Activated CD4-positive, alpha-beta T cell treated with anti-CD3 and anti-CD28 coated beads, Interleukin-2, amount 10 ng/mL, durations not matched to agents 24 days and 14 days (primary cell): ENCODE data around the gene GFI1. TPM values are rescaled to one million over a fixed set of nuclear protein-coding genes. Genes with fewer than 3 reads are reported as not detected.
"Not testable (repeated sequence)": the region's sequence is repeated elsewhere in the genome, so short reads cannot be mapped to it uniquely, and the experiment has no call there.

Source experiments
- DNase-seq: peaks from one replicate; pipeline ENCODE4 v3.0.0; 2022
- H3K27ac Mint-ChIP-seq: one replicate; pipeline ENCODE4 v1.8.0; 2022; ENCODE audit warnings: mild to moderate bottlenecking, mixed read lengths
- H3K27me3 Mint-ChIP-seq: one replicate; pipeline ENCODE4 v1.8.0; 2022; ENCODE audit warnings: mixed read lengths
- H3K36me3 Mint-ChIP-seq: one replicate; pipeline ENCODE4 v1.8.0; 2022; ENCODE audit warnings: low read depth, mild to moderate bottlenecking, mixed read lengths
- H3K4me1 Mint-ChIP-seq: one replicate; pipeline ENCODE4 v1.8.0; 2021; ENCODE audit warnings: mixed read lengths
- H3K4me3 Mint-ChIP-seq: one replicate; pipeline ENCODE4 v1.8.0; 2022; ENCODE audit warnings: mild to moderate bottlenecking, moderate library complexity, mixed read lengths
- H3K9me3 Mint-ChIP-seq: one replicate; pipeline ENCODE4 v1.8.0; 2021; ENCODE audit warnings: mixed read lengths
- intact Hi-C: fragments of 100-400 bp; cut with micrococcal nuclease; formaldehyde crosslinking; loops from one replicate; pipeline ENCODE4 v1.15.1; 2023
- total RNA-seq: library from RNA; stranded (reverse); gene quantifications from 2 replicates; pipeline ENCODE4 v1.2.3, GENCODE V29; 2022

The GFI1 gene
- 85.1 and 87.1 TPM in 2 replicates for total RNA-seq

DNA sequence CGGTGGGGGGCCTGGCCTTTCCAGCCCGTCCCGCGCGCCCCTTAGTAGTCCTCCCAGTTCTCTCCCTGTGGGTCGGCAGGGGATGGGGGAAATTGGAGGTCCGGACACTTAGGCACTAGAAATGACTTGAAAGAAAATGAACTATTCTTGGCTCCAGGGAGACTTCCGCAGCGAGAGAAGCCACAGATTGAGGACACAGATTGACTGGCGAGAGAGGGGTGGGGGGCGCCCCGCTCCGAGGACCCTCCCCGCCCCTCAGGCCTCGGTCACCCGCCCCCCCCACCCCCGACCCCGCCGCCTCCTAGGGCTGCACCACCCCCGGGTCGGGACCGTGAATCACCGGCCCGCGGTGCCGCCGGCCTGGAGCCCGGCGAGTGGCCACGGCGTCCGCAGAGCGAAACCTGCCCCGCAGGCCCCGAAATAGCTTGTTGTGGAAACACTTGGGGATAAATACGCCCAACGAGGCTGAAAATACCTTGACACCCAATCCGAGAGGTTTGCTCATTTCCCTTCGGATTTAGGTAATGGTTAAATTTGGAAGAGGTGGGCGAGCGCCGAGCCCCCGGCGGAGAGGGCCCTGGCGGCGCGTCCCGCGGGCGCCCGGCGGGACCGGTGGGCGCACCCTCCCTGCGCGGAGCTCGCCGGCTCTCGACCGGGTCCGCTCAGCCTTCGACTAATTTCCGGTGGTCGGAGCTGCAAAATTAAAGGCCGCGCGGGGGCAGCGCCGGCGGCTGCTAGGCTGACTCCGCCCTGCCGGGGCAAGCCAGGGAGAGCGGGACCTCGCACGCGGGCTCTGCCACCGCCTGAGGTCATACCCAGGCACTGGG lies at the start of gene GFI1:
TSS of gene GFI1 (minus strand) at position 675 of the 827 bp plus-strand sequence. CDS start 3,438 bp downstream, outside the sequence.
- peaks cover 29% of the 10 kb centered on the region for H3K4me1 Mint-ChIP-seq
- H3K27me3 Mint-ChIP-seq: no peaks in the 10 kb centered on the region
- peak within 1 kb of the TSS; percentile 95 for H3K4me3 Mint-ChIP-seq
- peak; percentile 91 for DNase-seq
- intact Hi-C loops: loop anchor here (1.0 to 10.0 kb wide), 8 partner anchors 12 to 982 kb away; partner anchors contain the start of genes CDC7 and DIPK1A
- H3K27ac Mint-ChIP-seq: peak within 1 kb of the TSS; percentile 98
- H3K36me3 Mint-ChIP-seq: peaks cover 37% of the 10 kb centered on the region
- no peaks in the 10 kb centered on the region for H3K9me3 Mint-ChIP-seq

- H3K27me3 Mint-ChIP-seq, DNase-seq: not testable (repeated sequence)
- Mint-ChIP-seq H3K36me3 (peaks cover 58% of the 10 kb centered on the region), H3K9me3 (peaks cover 17% of the 10 kb centered on the region), H3K27ac (peak overlapping the region; percentile 96), H3K4me1 (peaks cover 64% of the 10 kb centered on the region), H3K4me3 (peak overlapping the region; percentile 72)
- intact Hi-C loops: loop anchor here (2.0 to 10.0 kb wide), 2 partner anchors 28 to 978 kb away; no protein-coding TSS in a partner anchor
Measured at GRCh38 chr1:92532371-92532770, 45.6 kb upstream of the GFI1 start.

DNA sequence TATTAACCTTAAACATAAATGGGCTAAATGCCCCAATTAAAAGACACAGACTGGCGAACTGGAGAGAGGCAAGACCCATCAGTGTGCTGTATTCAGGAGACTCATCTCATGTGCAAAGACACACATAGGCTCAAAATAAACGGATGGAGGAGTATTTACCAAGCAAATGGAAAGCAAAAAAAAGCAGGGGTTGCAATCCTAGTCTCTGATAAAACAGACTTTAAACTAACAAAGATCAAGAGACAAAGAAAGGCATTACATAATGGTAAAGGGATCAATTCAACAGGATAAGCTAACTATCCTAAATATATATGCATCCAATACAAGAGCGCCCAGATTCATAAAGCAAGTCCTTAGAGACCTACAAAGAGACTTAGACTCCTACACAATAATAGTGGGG lies 45.2 kb upstream of the GFI1 start:
- peaks cover 59% of the 10 kb centered on the region for H3K36me3 Mint-ChIP-seq
- H3K4me1 Mint-ChIP-seq: peaks cover 63% of the 10 kb centered on the region
- H3K4me3 Mint-ChIP-seq: peak overlapping the region; percentile 72
- not testable (repeated sequence) for DNase-seq, H3K27me3 Mint-ChIP-seq
- peak overlapping the region; percentile 96 for H3K27ac Mint-ChIP-seq
- intact Hi-C loops: loop anchor here (2.0 to 10.0 kb wide), 2 partner anchors 27 to 977 kb away; no protein-coding TSS in a partner anchor
- peaks cover 17% of the 10 kb centered on the region for H3K9me3 Mint-ChIP-seq

GRCh38 chr1:92527670-92528069 lies 40.9 kb upstream of the GFI1 start:
- peaks cover 39% of the 10 kb centered on the region for H3K36me3 Mint-ChIP-seq
- intact Hi-C loops: no loop called here
- no peak for DNase-seq
- peaks cover 11% of the 10 kb centered on the region for H3K9me3 Mint-ChIP-seq
- H3K4me1 Mint-ChIP-seq: peaks cover 33% of the 10 kb centered on the region
- H3K4me3 Mint-ChIP-seq: no peak overlapping the region
- no peaks in the 10 kb centered on the region for H3K27me3 Mint-ChIP-seq
- H3K27ac Mint-ChIP-seq: no peak overlapping the region

DNA sequence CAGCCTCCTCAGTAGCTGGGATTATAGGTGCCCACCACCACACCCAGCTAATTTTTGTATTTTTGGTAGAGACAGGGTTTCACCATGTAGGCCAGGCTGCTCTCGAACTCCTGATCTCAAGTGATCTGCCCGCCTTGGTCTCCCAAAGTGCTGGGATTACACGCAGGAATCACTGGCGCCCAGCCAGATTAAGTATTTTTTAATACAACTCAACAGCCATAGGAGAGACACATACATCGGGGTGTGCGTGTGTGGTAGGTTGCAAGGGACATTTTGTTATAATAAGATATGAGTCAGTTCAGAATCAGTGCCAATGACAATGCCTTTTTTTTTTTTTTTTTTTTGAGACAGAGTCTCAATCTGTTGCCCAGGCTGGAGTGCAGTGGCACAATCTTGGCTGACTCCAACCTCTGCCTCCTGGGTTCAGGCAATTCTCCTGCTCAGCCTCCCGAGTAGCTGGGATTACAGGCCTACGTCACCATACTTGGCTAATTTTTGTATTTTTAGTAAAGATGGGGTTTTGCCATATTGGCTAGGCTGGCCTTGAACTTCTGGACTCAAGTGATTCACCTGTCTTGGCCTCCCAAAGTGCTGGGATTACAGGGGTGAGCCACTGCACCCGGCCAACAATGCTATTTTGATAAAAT lies 38.3 kb upstream of the GFI1 start:
- peaks cover 16% of the 10 kb centered on the region for H3K4me1 Mint-ChIP-seq
- H3K36me3 Mint-ChIP-seq: peaks cover 22% of the 10 kb centered on the region
- H3K4me3 Mint-ChIP-seq, H3K27ac Mint-ChIP-seq, H3K9me3 Mint-ChIP-seq, intact Hi-C loops, DNase-seq, H3K27me3 Mint-ChIP-seq: not testable (repeated sequence)

GRCh38 chr1:92519043-92519442 lies 32.3 kb upstream of the GFI1 start:
- Mint-ChIP-seq H3K4me1 (peaks cover 22% of the 10 kb centered on the region), H3K27me3 (no peaks in the 10 kb centered on the region), H3K27ac (no peak overlapping the region), H3K36me3 (peaks cover 30% of the 10 kb centered on the region), H3K9me3 (peaks cover 3% of the 10 kb centered on the region), H3K4me3 (no peak overlapping the region)
- no peak for DNase-seq
- intact Hi-C loops: no loop called here

DNA sequence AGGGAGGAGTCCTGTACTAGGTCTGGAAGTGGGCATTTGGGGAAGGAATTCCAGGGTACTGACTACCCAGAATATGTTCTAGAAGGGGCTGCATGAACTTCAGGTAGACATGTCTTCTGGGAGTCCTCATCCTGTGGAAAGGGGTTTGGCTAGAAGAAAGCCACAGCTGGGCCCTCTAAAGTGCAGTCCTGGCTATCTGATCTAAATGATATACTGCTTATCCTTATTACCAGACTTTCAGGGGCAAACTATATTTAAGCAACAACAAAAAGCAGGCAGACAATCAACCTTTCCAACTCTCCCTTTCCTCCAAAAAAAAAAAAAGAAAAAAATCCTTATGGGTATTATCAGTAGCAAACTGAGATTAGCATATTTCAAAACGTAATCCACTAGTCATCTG lies 29.8 kb upstream of the GFI1 start:
- no peak for DNase-seq
- H3K4me3 Mint-ChIP-seq: no peak overlapping the region
- H3K9me3 Mint-ChIP-seq: peaks cover 3% of the 10 kb centered on the region
- peaks cover 25% of the 10 kb centered on the region for H3K4me1 Mint-ChIP-seq
- peaks cover 34% of the 10 kb centered on the region for H3K36me3 Mint-ChIP-seq
- H3K27me3 Mint-ChIP-seq: no peaks in the 10 kb centered on the region
- intact Hi-C loops: no loop called here
- H3K27ac Mint-ChIP-seq: no peak overlapping the region

DNA sequence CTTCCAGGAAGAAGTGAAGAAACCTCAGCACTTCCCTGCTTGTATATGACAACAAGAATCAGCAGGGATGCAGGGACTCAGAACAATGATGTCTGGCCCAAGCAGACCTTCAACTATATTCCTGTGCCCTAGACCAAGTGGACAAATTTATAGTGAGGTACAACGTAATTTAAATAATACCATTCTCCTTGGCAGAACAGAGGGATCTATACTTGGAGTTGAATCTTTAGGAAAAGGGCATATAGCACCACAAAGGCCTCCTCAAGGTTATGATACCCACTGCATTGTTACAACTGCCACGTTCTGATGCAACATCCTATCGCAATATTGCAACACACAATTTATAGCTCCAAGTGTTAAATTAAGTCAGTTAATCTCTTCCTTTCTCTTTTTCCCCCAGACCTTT lies 29.1 kb upstream of the GFI1 start:
- intact Hi-C loops: no loop called here
- no peak overlapping the region for H3K4me3 Mint-ChIP-seq
- H3K4me1 Mint-ChIP-seq: peaks cover 25% of the 10 kb centered on the region
- peaks cover 34% of the 10 kb centered on the region for H3K36me3 Mint-ChIP-seq
- peaks cover 3% of the 10 kb centered on the region for H3K9me3 Mint-ChIP-seq
- no peak overlapping the region for H3K27ac Mint-ChIP-seq
- no peaks in the 10 kb centered on the region for H3K27me3 Mint-ChIP-seq
- DNase-seq: no peak

DNA sequence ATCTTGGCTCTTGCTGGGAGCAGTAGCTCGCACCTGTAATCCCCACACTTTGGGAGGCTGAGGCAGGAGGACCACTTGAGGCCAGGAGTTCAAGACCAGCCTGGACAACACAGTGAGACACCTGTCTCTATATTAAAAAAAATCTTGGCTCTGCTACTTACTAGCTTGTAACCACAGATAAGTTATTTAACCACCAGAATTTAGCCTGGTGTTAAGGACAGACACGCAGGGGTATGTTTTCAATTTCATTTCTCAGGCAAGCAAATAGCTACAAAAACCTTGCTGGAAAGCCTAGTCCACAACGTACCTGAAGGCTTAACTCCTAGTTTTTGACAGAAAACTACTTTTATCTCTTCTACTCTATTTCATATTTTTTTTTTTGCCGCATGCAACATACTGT lies 24.8 kb upstream of the GFI1 start:
- no peaks in the 10 kb centered on the region for H3K27me3 Mint-ChIP-seq
- H3K4me3 Mint-ChIP-seq: no peak overlapping the region
- intact Hi-C loops: no loop called here
- no peak for DNase-seq
- H3K4me1 Mint-ChIP-seq: peaks cover 18% of the 10 kb centered on the region
- H3K36me3 Mint-ChIP-seq: peaks cover 21% of the 10 kb centered on the region
- peaks cover 3% of the 10 kb centered on the region for H3K9me3 Mint-ChIP-seq
- no peak overlapping the region for H3K27ac Mint-ChIP-seq

DNA sequence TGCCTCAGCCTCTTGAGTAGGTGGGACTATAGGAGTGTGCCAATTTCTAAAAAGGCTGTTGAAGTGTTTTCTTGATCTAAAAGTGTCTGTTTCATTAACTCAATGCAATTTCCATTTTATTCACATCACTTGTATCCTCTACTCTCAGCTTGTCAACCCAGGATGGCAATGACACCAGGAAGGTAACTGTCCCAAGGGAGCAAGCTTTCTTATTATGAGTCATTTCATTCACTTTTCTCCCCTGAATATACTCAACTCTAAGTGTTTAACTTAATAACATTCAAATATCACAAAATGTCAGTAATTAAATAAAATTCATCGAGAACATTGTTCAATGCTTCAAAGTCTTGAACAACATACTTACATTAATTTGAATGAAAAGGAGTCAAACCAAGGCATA lies 22.9 kb upstream of the GFI1 start:
- Mint-ChIP-seq H3K4me1 (peaks cover 17% of the 10 kb centered on the region), H3K27ac (no peak overlapping the region), H3K36me3 (peaks cover 16% of the 10 kb centered on the region), H3K27me3 (no peaks in the 10 kb centered on the region), H3K4me3 (no peak overlapping the region), H3K9me3 (peaks cover 7% of the 10 kb centered on the region)
- intact Hi-C loops: no loop called here
- no peak for DNase-seq

DNA sequence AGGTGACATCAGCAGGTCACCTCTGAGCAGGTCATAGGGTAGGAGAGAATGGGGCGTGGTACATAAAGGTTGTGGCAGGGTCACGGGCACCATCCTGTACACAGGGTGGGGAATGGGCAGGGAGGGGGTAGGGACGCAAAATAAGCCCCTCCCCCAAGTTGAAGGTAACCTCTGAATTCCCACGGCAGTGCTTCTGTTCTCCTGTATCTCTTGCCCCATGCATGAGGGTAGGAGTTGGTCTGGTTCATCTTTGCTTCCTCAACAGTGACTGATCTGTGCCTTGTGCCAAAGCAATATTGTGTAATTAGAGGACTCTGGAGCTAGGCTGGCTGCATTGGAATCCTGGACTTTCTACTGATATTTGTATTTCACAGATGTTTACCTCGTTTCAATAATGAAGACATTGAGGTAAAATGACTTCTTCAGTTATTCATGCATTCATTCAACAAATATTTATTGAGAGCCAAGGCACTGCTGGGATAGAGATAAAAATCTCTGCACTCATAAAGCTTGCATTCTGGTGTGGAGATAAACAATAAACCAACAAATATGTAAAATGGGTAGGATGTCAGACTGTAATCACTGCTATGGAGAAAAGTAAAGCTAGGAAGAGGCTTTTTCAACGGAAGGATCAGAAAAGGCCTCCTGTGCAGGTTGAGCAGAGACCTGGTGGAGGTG lies 18.4 kb upstream of the GFI1 start:
- peak overlapping the region; percentile 77 for H3K27ac Mint-ChIP-seq
- peaks cover 7% of the 10 kb centered on the region for H3K9me3 Mint-ChIP-seq
- intact Hi-C loops: loop anchor here (2.0 kb wide), 1 partner anchor 28 kb away; no protein-coding TSS in a partner anchor
- peaks cover 12% of the 10 kb centered on the region for H3K36me3 Mint-ChIP-seq
- peaks cover 36% of the 10 kb centered on the region for H3K4me1 Mint-ChIP-seq
- H3K4me3 Mint-ChIP-seq: no peak overlapping the region
- H3K27me3 Mint-ChIP-seq: no peaks in the 10 kb centered on the region
- DNase-seq: no peak

DNA sequence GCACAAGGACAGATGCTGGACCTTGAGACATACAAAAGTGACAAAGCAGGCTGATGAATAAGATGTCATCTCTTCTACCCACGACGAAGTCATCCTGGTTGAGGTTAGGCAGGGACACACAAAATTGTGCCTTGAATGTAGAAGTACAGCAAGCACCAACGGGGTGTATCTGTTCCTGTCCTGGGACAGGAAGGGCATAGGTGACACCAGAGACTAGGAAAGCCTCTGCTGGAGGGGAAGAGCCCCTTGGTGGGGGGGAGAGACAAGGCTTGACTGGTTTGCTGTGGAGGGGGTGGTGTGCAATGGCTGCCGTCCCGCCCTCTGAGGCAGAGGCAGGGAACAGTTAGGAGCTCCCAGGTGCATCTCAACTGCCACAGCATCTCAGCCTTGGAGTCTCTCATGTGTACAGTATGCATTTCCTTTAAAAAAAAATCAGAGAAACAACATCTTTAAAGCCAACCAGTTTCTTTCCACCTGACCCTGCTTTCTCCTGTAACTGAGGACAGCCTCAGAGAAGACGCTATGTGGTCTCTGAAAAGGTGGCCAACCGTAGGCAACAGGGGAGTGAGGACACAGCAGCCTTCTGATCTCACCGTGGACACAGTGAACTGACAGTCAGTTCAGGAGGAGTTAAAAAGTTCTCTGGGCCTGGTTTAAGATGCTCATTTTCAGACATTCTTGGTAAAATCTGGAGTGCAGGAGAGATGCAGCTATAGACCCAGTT lies 17.7 kb upstream of the GFI1 start:
- Mint-ChIP-seq H3K36me3 (peaks cover 9% of the 10 kb centered on the region), H3K4me1 (peaks cover 32% of the 10 kb centered on the region), H3K27ac (peak overlapping the region; percentile 77), H3K27me3 (no peaks in the 10 kb centered on the region), H3K9me3 (peaks cover 7% of the 10 kb centered on the region), H3K4me3 (peak overlapping the region; percentile 38)
- DNase-seq: peak; percentile 66
- intact Hi-C loops: loop anchor here (2.0 kb wide), 1 partner anchor 28 kb away; no protein-coding TSS in a partner anchor

GRCh38 chr1:92503926-92504285 lies 17.2 kb upstream of the GFI1 start:
- H3K27ac Mint-ChIP-seq: peak overlapping the region; percentile 77
- H3K4me1 Mint-ChIP-seq: peaks cover 32% of the 10 kb centered on the region
- H3K36me3 Mint-ChIP-seq: peaks cover 7% of the 10 kb centered on the region
- no peak for DNase-seq
- H3K4me3 Mint-ChIP-seq: peak overlapping the region; percentile 38
- peaks cover 7% of the 10 kb centered on the region for H3K9me3 Mint-ChIP-seq
- H3K27me3 Mint-ChIP-seq: no peaks in the 10 kb centered on the region
- intact Hi-C loops: loop anchor here (2.0 kb wide), 1 partner anchor 29 kb away; no protein-coding TSS in a partner anchor
